ENCODE measurements around the gene SMIM36.
"Not testable (repeated sequence)": the region's sequence is repeated elsewhere in the genome, so short reads cannot be mapped to it uniquely, and the experiment has no call there.

SMIM36 gene

GRCh38 chr17:55453839-55454557, 57.3 kb downstream of the SMIM36 start:
- DNase-seq = no peak

GRCh38 chr17:55452139-55452790, 59.0 kb downstream of the SMIM36 start:
- DNase-seq = peak; percentile 64

- DNase-seq = no peak
These were observed 59.5 kb downstream of the SMIM36 start for GRCh38 chr17:55451758-55452138.

- DNase-seq = peak; percentile 99
These were observed 60.0 kb downstream of the SMIM36 start for GRCh38 chr17:55451203-55451641.

GRCh38 chr17:55450232-55450825, 60.9 kb downstream of the SMIM36 start:
- DNase-seq = peak; percentile 65

GRCh38 chr17:55448681-55449080, 62.6 kb downstream of the SMIM36 start:
- peak; percentile 33 for DNase-seq

- no peak for DNase-seq
These were observed 64.6 kb downstream of the SMIM36 start for GRCh38 chr17:55446581-55447205.

GRCh38 chr17:55446004-55446403, 65.2 kb downstream of the SMIM36 start:
- DNase-seq = not testable (repeated sequence)

GRCh38 chr17:55444471-55445441, 66.5 kb downstream of the SMIM36 start:
- no peak for DNase-seq

- DNase-seq = no peak
These were observed 67.3 kb downstream of the SMIM36 start for GRCh38 chr17:55443904-55444303.

GRCh38 chr17:55442953-55443683, 68.1 kb downstream of the SMIM36 start:
- no peak for DNase-seq

GRCh38 chr17:55442462-55442861, 68.8 kb downstream of the SMIM36 start:
- no peak for DNase-seq

GRCh38 chr17:55441544-55441943, 69.7 kb downstream of the SMIM36 start:
- no peak for DNase-seq

GRCh38 chr17:55440391-55440790, 70.9 kb downstream of the SMIM36 start:
- peak; percentile 90 for DNase-seq

- DNase-seq = no peak
These were observed 74.1 kb downstream of the SMIM36 start for GRCh38 chr17:55437159-55437605.

GRCh38 chr17:55436224-55437158, 74.8 kb downstream of the SMIM36 start:
- DNase-seq = no peak

- no peak for DNase-seq
These were observed 75.8 kb downstream of the SMIM36 start for GRCh38 chr17:55435408-55435807.

GRCh38 chr17:55434721-55435120, 76.5 kb downstream of the SMIM36 start:
- DNase-seq = no peak

- DNase-seq = no peak
These were observed 77.4 kb downstream of the SMIM36 start for GRCh38 chr17:55433629-55434422.

All from hematopoietic multipotent progenitor cell treated with erythropoietin and hydrocortisone succinate and interleukin-3 and kit ligand, for 8 days (in vitro differentiated cells).